GM18519 (cell line): Measurements from ENCODE around the gene RXFP4.
"Not testable (repeated sequence)": the region's sequence is repeated elsewhere in the genome, so short reads cannot be mapped to it uniquely, and the experiment has no call there.

ENCODE experiments used
- ATAC-seq: cut with Tn5 transposase; IDR thresholded peaks from one replicate; pipeline ENCODE4 v1.9.1; 2021; ENCODE audit warnings: mild to moderate bottlenecking, moderate library complexity; ENCODE audit not compliant: unreplicated experiment, low FRiP score

The RXFP4 gene

GRCh38 chr1:155976913-155977689 lies 35.7 kb downstream of the RXFP4 start:
- no peak for ATAC-seq

- no peak for ATAC-seq
Observed at GRCh38 chr1:155977690-155978324, 36.4 kb downstream of the RXFP4 start.

GRCh38 chr1:155978325-155978972 lies 37.0 kb downstream of the RXFP4 start, which contains the start of gene ARHGEF2:
Gene ARHGEF2, minus strand, starts transcription at chr1:155978547. Its CDS starts 120 bp downstream, at chr1:155978427.
- ATAC-seq: no peak

- ATAC-seq: no peak
Observed at GRCh38 chr1:155978973-155979429, 37.6 kb downstream of the RXFP4 start.

- no peak for ATAC-seq
Observed at GRCh38 chr1:155979597-155980343, 38.3 kb downstream of the RXFP4 start.

- no peak for ATAC-seq
Observed at GRCh38 chr1:155981266-155982088, 40.0 kb downstream of the RXFP4 start.

- no peak for ATAC-seq
Observed at GRCh38 chr1:155982106-155982505, 40.7 kb downstream of the RXFP4 start.

- no peak for ATAC-seq
Observed at GRCh38 chr1:155983191-155984024, 42.0 kb downstream of the RXFP4 start.

GRCh38 chr1:155984341-155984740 lies 42.9 kb downstream of the RXFP4 start:
- ATAC-seq: no peak

- ATAC-seq: not testable (repeated sequence)
Observed at GRCh38 chr1:155984903-155985645, 43.6 kb downstream of the RXFP4 start.

- no peak for ATAC-seq
Observed at GRCh38 chr1:155989242-155990004, 48.0 kb downstream of the RXFP4 start.

- ATAC-seq: no peak
Observed at GRCh38 chr1:155990005-155990739, 48.7 kb downstream of the RXFP4 start.
